Fibroblast of lung (primary cell): ENCODE measurements around the gene CD52. TPM values are rescaled to one million over a fixed set of nuclear protein-coding genes. Genes with fewer than 3 reads are reported as not detected.

Experiments
- DNase-seq, 2 donors: peaks; one replicate each; pipeline versions ENCODE4 v3.0.0 to v3.0.0-alpha.2; 2010; ENCODE audit warnings: low read depth in 2 of 2
- H2AFZ ChIP-seq: 2 replicates; pipeline ENCODE4 v1.5.1; 2012; ENCODE audit warnings: low read length, control low read depth, inconsistent platforms
- H3K27ac ChIP-seq: 2 replicates; pipeline ENCODE4 v1.5.1; 2011; ENCODE audit warnings: low read length, control low read depth; ENCODE audit not compliant: insufficient read depth
- H3K27me3 ChIP-seq: 2 replicates; pipeline ENCODE4 v1.5.1; 2011; ENCODE audit warnings: mild to moderate bottlenecking, low read length; ENCODE audit not compliant: control insufficient read depth, insufficient read depth
- H3K36me3 ChIP-seq: 2 replicates; pipeline ENCODE4 v1.5.1; 2011; ENCODE audit warnings: low read length; ENCODE audit not compliant: control insufficient read depth, insufficient read depth
- H3K4me1 ChIP-seq: 2 replicates; pipeline ENCODE4 v1.5.1; 2011; ENCODE audit warnings: low read length; ENCODE audit not compliant: control insufficient read depth, insufficient read depth; ENCODE audit errors: extremely low read depth
- H3K4me2 ChIP-seq: 2 replicates; pipeline ENCODE4 v1.5.1; 2011; ENCODE audit warnings: low read length, control low read depth; ENCODE audit not compliant: insufficient read depth; ENCODE audit errors: extremely low read depth
- H3K4me3 ChIP-seq, 4 experiments: fragments of 200-600 bp in 1 of 4; sonication (generic) in 1 of 4; replicated peaks in 1 of 4; 2 replicates each; pipeline ENCODE4 v1.5.1; 2011 to 2016; ENCODE audit warnings: low read length in 4 of 4, low read depth in 3 of 4, mild to moderate bottlenecking in 3 of 4, control low read depth in 2 of 4, inconsistent platforms in 1 of 4, mixed read lengths in 1 of 4; ENCODE audit not compliant: insufficient read depth in 1 of 4; ENCODE audit errors: control extremely low read depth in 1 of 4
- H3K79me2 ChIP-seq: 2 replicates; pipeline ENCODE4 v1.5.1; 2012; ENCODE audit warnings: mild to moderate bottlenecking, low read length, inconsistent platforms; ENCODE audit not compliant: control insufficient read depth, insufficient read depth
- H3K9ac ChIP-seq: 2 replicates; pipeline ENCODE4 v1.5.1; 2011; ENCODE audit warnings: mild to moderate bottlenecking, low read length, control low read depth; ENCODE audit not compliant: insufficient read depth
- H3K9me3 ChIP-seq: 2 replicates; pipeline ENCODE4 v1.5.1; 2012; ENCODE audit warnings: low read depth, low read length; ENCODE audit not compliant: control insufficient read depth, insufficient read depth
- H4K20me1 ChIP-seq: 2 replicates; pipeline ENCODE4 v1.5.1; 2011; ENCODE audit warnings: low read length; ENCODE audit not compliant: control insufficient read depth, insufficient read depth; ENCODE audit errors: extremely low read depth
- EZH2 ChIP-seq: IDR thresholded peaks from 2 replicates; pipeline ENCODE4 v1.5.1; 2012; ENCODE audit warnings: low read length, control low read depth, mild to moderate bottlenecking; ENCODE audit errors: missing control alignments
- polyA plus RNA-seq, 2 donors: library from polyadenylated mRNA; depleted of rRNA in 1 of 2; stranded (reverse) in 1 of 2; unstranded in 1 of 2; fragments of >200 nt; gene quantifications; 2 replicates each; pipeline ENCODE4 v1.2.1, GENCODE V29; 2011 to 2012; ENCODE audit warnings: missing spikeins in 1 of 2
- total RNA-seq: library from RNA; depleted of rRNA; stranded (reverse); fragments of >200 nt; gene quantifications from 2 replicates; pipeline ENCODE4 v1.2.1, GENCODE V29; 2014
- TF ChIP-seq, protein P1 (sequence below), 2 donors: IDR thresholded peaks in 1 of 2; conservative IDR thresholded peaks in 1 of 2; 1 replicate in 1 of 2; 2 replicates in 1 of 2; pipeline ENCODE4 v1.5.1; 2011 to 2012; ENCODE audit warnings: low read length in 2 of 2, control low read depth in 1 of 2, inconsistent platforms in 1 of 2, low read depth in 1 of 2, mild to moderate bottlenecking in 1 of 2

CD52 gene
- total and polyA plus RNA-seq, 2 donors (not counting 1 experiment from before 2014, with no cell fraction given), result 0.31 TPM; not detected in 1

DNA sequence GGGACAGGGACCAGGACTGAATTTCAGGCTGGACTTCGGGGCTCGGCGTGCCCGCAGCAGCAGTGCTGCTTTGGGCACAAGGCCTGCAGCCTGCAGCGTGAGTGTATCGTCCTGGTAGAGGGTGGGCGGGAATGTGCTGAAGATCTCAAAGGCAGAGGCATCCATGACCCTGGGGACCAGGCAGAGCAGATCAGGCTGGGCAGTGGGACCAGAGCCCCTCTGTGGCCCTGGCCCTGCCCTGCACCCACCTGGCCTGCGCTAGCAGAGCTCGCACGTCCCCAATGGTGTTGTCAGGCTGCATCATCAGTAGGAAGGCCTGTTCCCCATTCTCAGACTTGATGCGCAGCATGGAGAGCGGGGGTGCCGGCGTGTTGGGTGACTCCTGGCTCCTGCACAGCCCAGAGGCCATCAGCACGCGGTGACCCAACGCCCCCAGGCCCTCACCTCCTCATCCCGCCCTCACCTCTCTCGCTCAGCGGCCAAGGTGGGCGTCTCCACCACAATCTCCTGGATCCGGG lies 35.3 kb upstream of the CD52 start:
- H3K27ac ChIP-seq, result peak overlapping the region; percentile 29
- H3K36me3 ChIP-seq, result peaks cover 16% of the 10 kb centered on the region
- no peaks in the 10 kb centered on the region for H3K9me3 ChIP-seq
- no peak for DNase-seq
- TF ChIP-seq, protein P1, sequence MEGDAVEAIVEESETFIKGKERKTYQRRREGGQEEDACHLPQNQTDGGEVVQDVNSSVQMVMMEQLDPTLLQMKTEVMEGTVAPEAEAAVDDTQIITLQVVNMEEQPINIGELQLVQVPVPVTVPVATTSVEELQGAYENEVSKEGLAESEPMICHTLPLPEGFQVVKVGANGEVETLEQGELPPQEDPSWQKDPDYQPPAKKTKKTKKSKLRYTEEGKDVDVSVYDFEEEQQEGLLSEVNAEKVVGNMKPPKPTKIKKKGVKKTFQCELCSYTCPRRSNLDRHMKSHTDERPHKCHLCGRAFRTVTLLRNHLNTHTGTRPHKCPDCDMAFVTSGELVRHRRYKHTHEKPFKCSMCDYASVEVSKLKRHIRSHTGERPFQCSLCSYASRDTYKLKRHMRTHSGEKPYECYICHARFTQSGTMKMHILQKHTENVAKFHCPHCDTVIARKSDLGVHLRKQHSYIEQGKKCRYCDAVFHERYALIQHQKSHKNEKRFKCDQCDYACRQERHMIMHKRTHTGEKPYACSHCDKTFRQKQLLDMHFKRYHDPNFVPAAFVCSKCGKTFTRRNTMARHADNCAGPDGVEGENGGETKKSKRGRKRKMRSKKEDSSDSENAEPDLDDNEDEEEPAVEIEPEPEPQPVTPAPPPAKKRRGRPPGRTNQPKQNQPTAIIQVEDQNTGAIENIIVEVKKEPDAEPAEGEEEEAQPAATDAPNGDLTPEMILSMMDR (conservative IDR thresholded peaks at IDR 0.05 in 1 of 2, IDR thresholded peaks at IDR 0.05 in 1 of 2; ENCODE audit: low read depth in 1 of 2, low read length in 2 of 2), result no peak
- TF ChIP-seq EZH2, result no peak
- peak overlapping the region in 2 of 4 experiments; percentile 12 to 96 for H3K4me3 ChIP-seq
- H3K27me3 ChIP-seq, result no peaks in the 10 kb centered on the region
- H3K4me1 ChIP-seq, result peaks cover 59% of the 10 kb centered on the region
- H3K79me2 ChIP-seq, result peaks cover 39% of the 10 kb centered on the region
- H4K20me1 ChIP-seq, result no peaks in the 10 kb centered on the region
- no peak overlapping the region for H3K9ac ChIP-seq
- H2AFZ ChIP-seq, result no peak overlapping the region
- peak overlapping the region; percentile 26 for H3K4me2 ChIP-seq

DNA sequence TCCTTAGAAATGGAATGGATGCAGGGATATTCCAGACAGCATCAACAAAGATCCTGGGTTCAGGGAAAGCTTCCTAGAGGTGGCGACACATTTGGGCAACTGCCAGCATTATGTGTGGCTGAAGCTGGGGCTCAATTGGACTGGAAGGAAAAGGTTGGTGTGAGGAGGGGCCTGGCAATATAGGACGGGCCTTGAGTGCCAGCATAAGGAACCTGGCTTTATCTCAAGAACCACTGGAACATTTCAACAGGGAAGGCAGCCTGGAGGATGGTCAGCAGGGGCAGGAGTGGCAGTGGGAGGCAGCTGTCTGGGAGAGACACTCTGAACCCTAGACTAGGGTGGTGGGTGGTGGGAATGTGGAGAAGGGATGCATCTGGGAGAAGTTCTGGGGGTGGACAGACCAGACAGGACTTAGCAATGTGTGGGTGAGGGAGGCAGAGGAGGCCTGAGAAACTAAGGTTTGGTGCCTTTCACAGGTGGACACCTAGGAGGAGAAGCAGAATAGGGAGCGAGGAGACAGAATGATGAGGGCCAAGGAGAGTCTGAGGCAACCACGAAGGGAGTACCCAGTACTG lies 34.4 kb upstream of the CD52 start:
- DNase-seq, result no peak
- Histone ChIP-seq H4K20me1 (no peaks in the 10 kb centered on the region), H2AFZ (no peak overlapping the region), H3K4me1 (peaks cover 50% of the 10 kb centered on the region), H3K36me3 (peaks cover 16% of the 10 kb centered on the region), H3K27me3 (no peaks in the 10 kb centered on the region), H3K27ac (peak overlapping the region; percentile 9), H3K4me3 (no peak overlapping the region), H3K79me2 (peaks cover 39% of the 10 kb centered on the region), H3K4me2 (no peak overlapping the region), H3K9me3 (no peaks in the 10 kb centered on the region), H3K9ac (no peak overlapping the region)
- TF ChIP-seq, protein P1 (conservative IDR thresholded peaks at IDR 0.05 in 1 of 2, IDR thresholded peaks at IDR 0.05 in 1 of 2; ENCODE audit: low read depth in 1 of 2, low read length in 2 of 2), result no peak
- no peak for TF ChIP-seq EZH2

DNA sequence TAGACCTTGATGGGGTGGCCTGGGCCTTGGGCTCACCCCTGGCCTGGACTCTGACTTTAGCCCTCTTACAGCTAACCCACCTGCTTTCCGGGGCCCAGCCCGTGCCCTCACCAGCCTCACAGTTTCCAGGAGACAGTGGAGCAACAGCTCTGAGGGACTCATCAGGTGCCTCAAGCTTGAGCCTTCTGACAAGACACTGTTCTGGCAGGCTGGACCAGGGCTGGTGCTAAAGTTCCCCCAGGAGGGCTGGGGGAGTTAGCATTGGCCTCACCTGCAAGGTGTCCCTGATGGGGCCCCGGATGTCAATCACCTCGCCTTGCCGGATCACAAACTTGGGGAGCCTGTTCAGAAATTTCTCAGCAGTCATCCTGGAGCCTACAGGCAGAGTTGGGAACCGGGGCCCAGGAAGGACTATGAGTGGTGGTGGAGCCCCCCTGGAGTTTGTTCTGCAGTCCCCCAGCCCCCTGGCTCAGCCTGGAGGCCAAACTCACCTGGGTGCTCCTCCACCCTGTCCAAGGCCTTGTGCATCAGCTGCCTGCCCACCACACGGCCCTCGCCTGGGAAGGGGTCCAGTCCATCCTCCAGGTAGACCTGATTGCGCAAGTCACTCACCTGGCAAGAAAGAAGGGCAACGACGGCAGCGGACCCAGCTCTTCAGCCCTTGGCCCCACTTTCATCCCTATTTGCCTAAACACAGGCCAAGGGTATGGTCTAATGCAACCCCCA lies 33.7 kb upstream of the CD52 start:
- Histone ChIP-seq H3K27me3 (no peaks in the 10 kb centered on the region), H4K20me1 (no peaks in the 10 kb centered on the region), H3K4me1 (peaks cover 49% of the 10 kb centered on the region), H3K36me3 (peaks cover 16% of the 10 kb centered on the region), H3K9ac (peak overlapping the region; percentile 35), H3K4me3 (no peak overlapping the region), H3K9me3 (no peaks in the 10 kb centered on the region), H3K79me2 (peaks cover 39% of the 10 kb centered on the region), H2AFZ (no peak overlapping the region), H3K4me2 (peak overlapping the region; percentile 50), H3K27ac (peak overlapping the region; percentile 71)
- TF ChIP-seq, protein P1 (conservative IDR thresholded peaks at IDR 0.05 in 1 of 2, IDR thresholded peaks at IDR 0.05 in 1 of 2; ENCODE audit: low read depth in 1 of 2, low read length in 2 of 2), result no peak
- no peak for TF ChIP-seq EZH2
- DNase-seq, result no peak
